ENCODE data around the gene MSMP.

The MSMP gene

DNA sequence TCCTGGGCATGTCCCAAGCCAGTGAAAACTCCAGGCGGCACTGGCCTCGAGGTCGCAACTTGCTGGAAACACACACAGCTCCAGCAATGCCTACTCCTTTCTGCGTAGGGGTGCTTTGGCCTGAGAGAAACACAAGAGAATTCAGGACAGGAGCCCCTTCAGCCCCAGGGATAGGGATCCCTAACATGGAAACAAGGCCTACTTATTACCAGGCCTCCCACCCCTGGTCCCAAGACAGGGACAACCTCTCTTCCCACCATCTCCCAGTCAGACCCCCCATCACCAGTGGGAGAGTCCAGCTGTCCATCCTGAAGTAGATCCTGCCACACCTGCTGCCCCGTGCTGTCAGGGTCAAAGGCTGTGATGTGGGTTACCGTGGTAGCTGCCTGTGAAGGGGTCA, 13.8 kb downstream of the MSMP start:
- H2AFZ ChIP-seq (ENCODE audit: low read depth, low read length, severe bottlenecking), result no peak overlapping the region
- TF ChIP-seq EZH2phosphoT487 (conservative IDR thresholded peaks at IDR 0.05; ENCODE audit: low read length), result no peak
- TF ChIP-seq, protein P1, sequence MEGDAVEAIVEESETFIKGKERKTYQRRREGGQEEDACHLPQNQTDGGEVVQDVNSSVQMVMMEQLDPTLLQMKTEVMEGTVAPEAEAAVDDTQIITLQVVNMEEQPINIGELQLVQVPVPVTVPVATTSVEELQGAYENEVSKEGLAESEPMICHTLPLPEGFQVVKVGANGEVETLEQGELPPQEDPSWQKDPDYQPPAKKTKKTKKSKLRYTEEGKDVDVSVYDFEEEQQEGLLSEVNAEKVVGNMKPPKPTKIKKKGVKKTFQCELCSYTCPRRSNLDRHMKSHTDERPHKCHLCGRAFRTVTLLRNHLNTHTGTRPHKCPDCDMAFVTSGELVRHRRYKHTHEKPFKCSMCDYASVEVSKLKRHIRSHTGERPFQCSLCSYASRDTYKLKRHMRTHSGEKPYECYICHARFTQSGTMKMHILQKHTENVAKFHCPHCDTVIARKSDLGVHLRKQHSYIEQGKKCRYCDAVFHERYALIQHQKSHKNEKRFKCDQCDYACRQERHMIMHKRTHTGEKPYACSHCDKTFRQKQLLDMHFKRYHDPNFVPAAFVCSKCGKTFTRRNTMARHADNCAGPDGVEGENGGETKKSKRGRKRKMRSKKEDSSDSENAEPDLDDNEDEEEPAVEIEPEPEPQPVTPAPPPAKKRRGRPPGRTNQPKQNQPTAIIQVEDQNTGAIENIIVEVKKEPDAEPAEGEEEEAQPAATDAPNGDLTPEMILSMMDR (IDR thresholded peaks at IDR 0.05; ENCODE audit: insufficient read depth, low read length, poor library complexity, severe bottlenecking), result no peak
- H3K9me3 ChIP-seq (ENCODE audit: insufficient read depth, low read length), result no peaks in the 10 kb centered on the region
- H3K4me2 ChIP-seq (ENCODE audit: low read depth, low read length, poor library complexity, severe bottlenecking), result no peak overlapping the region
- H3K9ac ChIP-seq (ENCODE audit: low read length), result no peak overlapping the region
- peaks cover under 1% of the 10 kb centered on the region; the same call in 1 of the 2 replicates for H3K79me2 ChIP-seq (ENCODE audit: insufficient read depth, low read length)
- no peaks in the 10 kb centered on the region for H3F3A ChIP-seq (ENCODE audit: insufficient read depth)
- no peak overlapping the region for H3K27ac ChIP-seq (ENCODE audit: low read depth, low read length)
- H3K9me2 ChIP-seq (replicated peaks; ENCODE audit: insufficient read depth, low read length), result no peaks in the 10 kb centered on the region
- no peaks in the 10 kb centered on the region for H3K27me3 ChIP-seq (ENCODE audit: low read length)
- H3K4me3 ChIP-seq (ENCODE audit: insufficient read depth, low read length, poor library complexity, severe bottlenecking), result no peak overlapping the region
- no peaks in the 10 kb centered on the region for H4K20me1 ChIP-seq (ENCODE audit: low read depth, low read length)
- H3K36me3 ChIP-seq (ENCODE audit: low read length), result peaks cover 10% of the 10 kb centered on the region; the same call in 1 of the 2 replicates

DNA sequence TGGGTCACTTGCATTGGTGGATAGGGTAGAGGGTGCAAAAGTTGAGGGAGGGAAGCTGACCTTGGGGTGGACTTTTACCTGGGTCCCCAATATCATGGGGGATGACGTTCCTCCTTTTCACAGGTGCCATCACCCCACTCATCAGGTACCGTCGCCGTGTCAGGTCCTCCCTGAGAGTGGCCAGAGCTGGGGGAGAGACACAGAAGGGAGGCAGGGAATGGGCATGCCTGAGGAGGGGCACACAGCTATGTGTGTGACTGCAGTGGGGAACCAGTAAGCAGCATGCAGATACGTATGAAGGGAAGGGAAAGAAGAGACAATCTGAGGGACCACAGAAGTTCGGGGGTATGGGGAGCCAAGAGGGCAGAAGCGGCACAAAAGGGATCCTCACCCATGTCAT, 15.2 kb downstream of the MSMP start:
- Histone ChIP-seq H3K27me3 (ENCODE audit: low read length) (no peaks in the 10 kb centered on the region), H4K20me1 (ENCODE audit: low read depth, low read length) (no peaks in the 10 kb centered on the region), H3K4me2 (ENCODE audit: low read depth, low read length, poor library complexity, severe bottlenecking) (no peak overlapping the region), H3K9ac (ENCODE audit: low read length) (no peak overlapping the region), H3K27ac (ENCODE audit: low read depth, low read length) (no peak overlapping the region), H2AFZ (ENCODE audit: low read depth, low read length, severe bottlenecking) (no peak overlapping the region), H3F3A (ENCODE audit: insufficient read depth) (peaks cover 4% of the 10 kb centered on the region; the same call in 1 of the 2 replicates), H3K9me3 (ENCODE audit: insufficient read depth, low read length) (no peaks in the 10 kb centered on the region), H3K36me3 (ENCODE audit: low read length) (peaks cover 10% of the 10 kb centered on the region; the same call in 1 of the 2 replicates), H3K9me2 (replicated peaks; ENCODE audit: insufficient read depth, low read length) (no peaks in the 10 kb centered on the region), H3K79me2 (ENCODE audit: insufficient read depth, low read length) (no peaks in the 10 kb centered on the region), H3K4me3 (ENCODE audit: insufficient read depth, low read length, poor library complexity, severe bottlenecking) (no peak overlapping the region)
- TF ChIP-seq, protein P1 (IDR thresholded peaks at IDR 0.05; ENCODE audit: insufficient read depth, low read length, poor library complexity, severe bottlenecking), result no peak
- no peak for TF ChIP-seq EZH2phosphoT487 (conservative IDR thresholded peaks at IDR 0.05; ENCODE audit: low read length)

DNA sequence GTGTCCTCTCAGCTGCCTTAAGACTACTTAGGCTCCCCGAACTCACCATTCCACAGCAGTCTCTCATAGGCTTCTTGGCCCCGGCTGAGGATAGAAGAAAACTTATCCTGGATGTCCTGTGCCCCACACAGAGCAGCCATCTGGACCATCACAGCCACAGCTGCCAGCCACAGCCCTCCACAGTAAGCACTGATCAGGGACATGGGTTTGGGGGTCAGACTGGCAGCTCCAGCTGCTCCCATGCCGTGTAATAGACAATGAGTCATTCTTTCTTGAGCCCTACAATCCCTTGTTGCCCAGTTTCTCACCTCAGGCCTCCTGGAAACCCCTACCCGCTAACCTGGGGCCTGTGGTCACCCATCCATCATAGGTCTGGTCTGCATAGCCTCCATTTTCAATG, 15.9 kb downstream of the MSMP start:
- Histone ChIP-seq H3F3A (ENCODE audit: insufficient read depth) (peaks cover 10% of the 10 kb centered on the region; the same call in 1 of the 2 replicates), H3K27ac (ENCODE audit: low read depth, low read length) (no peak overlapping the region), H3K9me2 (replicated peaks; ENCODE audit: insufficient read depth, low read length) (no peaks in the 10 kb centered on the region), H3K36me3 (ENCODE audit: low read length) (peaks cover 7% of the 10 kb centered on the region; the same call in 1 of the 2 replicates), H3K4me2 (ENCODE audit: low read depth, low read length, poor library complexity, severe bottlenecking) (no peak overlapping the region), H4K20me1 (ENCODE audit: low read depth, low read length) (no peaks in the 10 kb centered on the region), H3K9me3 (ENCODE audit: insufficient read depth, low read length) (no peaks in the 10 kb centered on the region), H3K79me2 (ENCODE audit: insufficient read depth, low read length) (peaks cover 2% of the 10 kb centered on the region; the same call in 1 of the 2 replicates), H3K4me3 (ENCODE audit: insufficient read depth, low read length, poor library complexity, severe bottlenecking) (no peak overlapping the region), H2AFZ (ENCODE audit: low read depth, low read length, severe bottlenecking) (no peak overlapping the region), H3K27me3 (ENCODE audit: low read length) (no peaks in the 10 kb centered on the region), H3K9ac (ENCODE audit: low read length) (no peak overlapping the region)
- no peak for TF ChIP-seq EZH2phosphoT487 (conservative IDR thresholded peaks at IDR 0.05; ENCODE audit: low read length)
- TF ChIP-seq, protein P1 (IDR thresholded peaks at IDR 0.05; ENCODE audit: insufficient read depth, low read length, poor library complexity, severe bottlenecking), result no peak
